OCI-LY7 (cell line): ENCODE results near the gene LRRC52. TPM values are rescaled to one million over a fixed set of nuclear protein-coding genes. Genes with fewer than 3 reads are reported as not detected.

ENCODE experiments used
- BruUV-seq: library from RNA; stranded (reverse); fragments of 400-500 nt; replicated peaks from 2 replicates; lab custom pipeline; 2021; lab: Mats Ljungman, UMichigan
- CTCF ChIA-PET: fragments of 300-600 bp; sonication (Branson Sonifier 250); formaldehyde crosslinking; loops from one replicate; lab custom pipeline; 2022; ENCODE audit warnings: antibody characterized with exemption; ENCODE audit not compliant: unreplicated experiment; lab: Charles Lee
- POLR2A ChIA-PET: fragments of 300-600 bp; sonication (Branson Sonifier 250); formaldehyde crosslinking; loops from one replicate; lab custom pipeline; 2022; ENCODE audit warnings: antibody characterized with exemption; lab: Charles Lee
- DNase-seq: peaks from one replicate; pipeline ENCODE4 v3.0.0-alpha.2; 2015; ENCODE audit warnings: low spot score
- H2AFZ ChIP-seq: fragments of 200-600 bp; sonication (generic), shearing (Covaris generic); 2 replicates; pipeline ENCODE4 v1.6.1; 2014; ENCODE audit warnings: mild to moderate bottlenecking, antibody characterized with exemption, low read length, moderate library complexity
- H3K27ac ChIP-seq: fragments of 200-600 bp; sonication (generic); 2 replicates; pipeline ENCODE4 v1.5.1; 2014; ENCODE audit warnings: mixed run types, low read depth, mild to moderate bottlenecking, moderate library complexity, low read length, inconsistent platforms; ENCODE audit not compliant: poor library complexity, severe bottlenecking
- H3K36me3 ChIP-seq: fragments of 200-600 bp; sonication (generic); 2 replicates; pipeline ENCODE4 v1.6.1; 2014; ENCODE audit warnings: mild to moderate bottlenecking, antibody characterized with exemption, low read length, moderate library complexity, mixed read lengths; ENCODE audit not compliant: insufficient read depth
- H3K4me1 ChIP-seq: fragments of 200-600 bp; sonication (generic); 2 replicates; pipeline ENCODE4 v1.5.1; 2014; ENCODE audit warnings: mild to moderate bottlenecking, low read length; ENCODE audit not compliant: insufficient read depth, poor library complexity, severe bottlenecking
- H3K4me2 ChIP-seq: fragments of 200-600 bp; sonication (generic); 2 replicates; pipeline ENCODE4 v1.6.1; 2014; ENCODE audit warnings: mild to moderate bottlenecking, low read length
- H3K4me3 ChIP-seq: fragments of 200-600 bp; sonication (generic); 2 replicates; pipeline ENCODE4 v1.5.1; 2014; ENCODE audit warnings: mild to moderate bottlenecking, low read depth, low read length; ENCODE audit not compliant: poor library complexity, severe bottlenecking
- H3K79me2 ChIP-seq: fragments of 200-600 bp; sonication (generic); 2 replicates; pipeline ENCODE4 v1.6.1; 2016; ENCODE audit warnings: low read depth, mild to moderate bottlenecking, low read length, moderate library complexity, mixed read lengths; ENCODE audit not compliant: insufficient read depth
- H3K9me2 ChIP-seq: fragments of 200-600 bp; sonication (generic); 2 replicates; pipeline ENCODE4 v1.6.1; 2016; ENCODE audit warnings: mild to moderate bottlenecking, low read length, mixed read lengths; ENCODE audit not compliant: insufficient read depth
- H3K9me3 ChIP-seq: fragments of 200-600 bp; sonication (generic); 2 replicates; pipeline ENCODE4 v1.6.1; 2014; ENCODE audit warnings: mild to moderate bottlenecking, mixed run types, low read length, mixed read lengths
- H4K20me1 ChIP-seq: fragments of 200-600 bp; sonication (generic); 2 replicates; pipeline ENCODE4 v1.6.1; 2014; ENCODE audit warnings: mild to moderate bottlenecking, antibody characterized with exemption, low read length, moderate library complexity, mixed read lengths; ENCODE audit not compliant: insufficient read depth
- CTCF ChIP-seq: fragments of 200-600 bp; sonication (generic); conservative IDR thresholded peaks from 2 replicates; pipeline ENCODE4 v1.5.1; 2014; ENCODE audit warnings: mild to moderate bottlenecking, antibody characterized with exemption, low read length, moderate library complexity, mixed read lengths
- EZH2phosphoT487 ChIP-seq: fragments of 200-600 bp; sonication (generic); IDR thresholded peaks from 2 replicates; pipeline ENCODE4 v1.6.1; 2018; ENCODE audit warnings: low read depth, borderline replicate concordance, mild to moderate bottlenecking, mixed run types, antibody characterized with exemption, low read length, moderate library complexity, mixed read lengths
- intact Hi-C: fragments of 100-400 bp; cut with micrococcal nuclease; formaldehyde crosslinking; loops from one replicate; pipeline ENCODE4 v1.10.0; 2022; ENCODE audit not compliant: unreplicated experiment
- total RNA-seq, 2 experiments: library from RNA; depleted of rRNA in 1 of 2; stranded (reverse); fragments of >200 nt in 1 of 2; shearing (Covaris generic) in 1 of 2; gene quantifications; 2 replicates each; pipeline ENCODE4 v1.2.3, GENCODE V29; 2014 to 2022

The LRRC52 gene
- total RNA-seq, 2 experiments from 2014 or later: not detected

DNA sequence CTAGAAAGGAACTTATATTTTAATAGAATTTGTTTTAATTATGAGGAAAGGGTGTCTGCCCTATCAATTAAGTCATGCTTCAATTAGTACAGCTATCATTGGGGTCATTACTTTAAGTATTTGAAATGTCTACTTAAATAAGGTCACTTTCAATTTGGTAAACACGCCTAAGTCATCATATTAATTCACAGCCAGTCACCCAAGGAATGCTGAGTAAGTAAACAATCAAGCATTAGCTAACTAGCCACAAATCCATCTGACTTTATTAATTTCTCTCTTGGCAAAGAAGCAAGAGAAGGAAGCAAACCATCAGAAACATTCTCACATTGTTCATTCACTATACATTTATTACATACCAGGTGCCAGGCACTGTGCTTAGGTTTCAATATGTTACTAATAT lies 1.2 kb upstream of the LRRC52 start:
- Histone ChIP-seq H3K27ac (no peak overlapping the region), H3K4me1 (no peaks in the 10 kb centered on the region), H3K36me3 (no peaks in the 10 kb centered on the region), H3K79me2 (no peaks in the 10 kb centered on the region), H3K4me3 (no peak overlapping the region), H3K4me2 (no peak overlapping the region), H3K9me3 (no peaks in the 10 kb centered on the region), H2AFZ (no peak overlapping the region), H4K20me1 (no peaks in the 10 kb centered on the region), H3K9me2 (no peaks in the 10 kb centered on the region)
- TF ChIP-seq CTCF (no peak), EZH2phosphoT487 (no peak)
- CTCF ChIA-PET: no interaction called here
- no TSS peak for BruUV-seq
- DNase-seq: no peak
- POLR2A ChIA-PET: no interaction called here
- intact Hi-C loops: no loop called here

GRCh38 chr1:165544996-165545395 lies 1.2 kb downstream of the LRRC52 start:
- Histone ChIP-seq H3K4me3 (no peak overlapping the region), H3K36me3 (no peaks in the 10 kb centered on the region), H3K9me3 (no peaks in the 10 kb centered on the region), H3K4me2 (no peak overlapping the region), H3K9me2 (no peaks in the 10 kb centered on the region), H2AFZ (no peak overlapping the region), H3K4me1 (no peaks in the 10 kb centered on the region), H4K20me1 (no peaks in the 10 kb centered on the region), H3K27ac (no peak overlapping the region), H3K79me2 (no peaks in the 10 kb centered on the region)
- POLR2A ChIA-PET: no interaction called here
- CTCF ChIA-PET: no interaction called here
- intact Hi-C loops: no loop called here
- no TSS peak for BruUV-seq
- no peak for TF ChIP-seq CTCF
- no peak for TF ChIP-seq EZH2phosphoT487
- DNase-seq: no peak

DNA sequence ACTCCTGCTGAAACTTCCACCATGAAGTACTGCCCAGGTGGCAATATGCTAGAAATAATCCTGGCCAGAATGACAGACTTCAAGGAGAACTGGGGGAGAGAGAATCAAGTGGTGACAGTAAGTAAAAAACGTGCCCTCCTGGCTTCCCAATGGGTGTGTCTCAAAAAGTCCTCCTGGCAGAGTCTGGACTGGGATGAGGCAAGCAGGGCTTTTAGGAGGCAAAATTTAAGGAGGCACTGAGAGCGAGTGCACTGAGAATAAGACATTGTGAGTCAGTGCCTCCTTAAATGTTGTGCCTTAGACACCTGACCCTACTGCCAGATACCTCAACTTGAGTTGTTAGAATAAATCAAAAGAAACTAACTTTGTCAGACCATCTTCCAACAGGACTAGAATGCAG lies 2.2 kb downstream of the LRRC52 start:
- Histone ChIP-seq H2AFZ (no peak overlapping the region), H3K36me3 (no peaks in the 10 kb centered on the region), H3K9me2 (no peaks in the 10 kb centered on the region), H3K4me1 (no peaks in the 10 kb centered on the region), H3K4me3 (no peak overlapping the region), H3K4me2 (no peak overlapping the region), H3K79me2 (no peaks in the 10 kb centered on the region), H3K9me3 (no peaks in the 10 kb centered on the region), H3K27ac (no peak overlapping the region), H4K20me1 (no peaks in the 10 kb centered on the region)
- no peak for DNase-seq
- CTCF ChIA-PET: no interaction called here
- no peak for TF ChIP-seq EZH2phosphoT487
- no peak for TF ChIP-seq CTCF
- intact Hi-C loops: no loop called here
- POLR2A ChIA-PET: interaction anchor here (0.6 kb wide), 1 partner anchor 31 kb away, joined by 3 read pairs; no protein-coding TSS in a partner anchor
- BruUV-seq: no TSS peak
